ENCODE measurements around the gene SP9.

- no peak for TF ChIP-seq POLR2A (IDR thresholded peaks at IDR 0.05)
- no peak for TF ChIP-seq CTCF (IDR thresholded peaks at IDR 0.05)
Measured at GRCh38 chr2:174333372-174334277, 1.1 kb upstream of the SP9 start.
